GM19023 (cell line): ENCODE results near the gene RND2.
"Not testable (repeated sequence)": the region's sequence is repeated elsewhere in the genome, so short reads cannot be mapped to it uniquely, and the experiment has no call there.

ENCODE experiments used
- ATAC-seq: cut with Tn5 transposase; IDR thresholded peaks from one replicate; pipeline ENCODE4 v1.9.1; 2021; ENCODE audit warnings: mild to moderate bottlenecking, moderate library complexity; ENCODE audit not compliant: unreplicated experiment

The RND2 gene, protein sequence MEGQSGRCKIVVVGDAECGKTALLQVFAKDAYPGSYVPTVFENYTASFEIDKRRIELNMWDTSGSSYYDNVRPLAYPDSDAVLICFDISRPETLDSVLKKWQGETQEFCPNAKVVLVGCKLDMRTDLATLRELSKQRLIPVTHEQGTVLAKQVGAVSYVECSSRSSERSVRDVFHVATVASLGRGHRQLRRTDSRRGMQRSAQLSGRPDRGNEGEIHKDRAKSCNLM

DNA sequence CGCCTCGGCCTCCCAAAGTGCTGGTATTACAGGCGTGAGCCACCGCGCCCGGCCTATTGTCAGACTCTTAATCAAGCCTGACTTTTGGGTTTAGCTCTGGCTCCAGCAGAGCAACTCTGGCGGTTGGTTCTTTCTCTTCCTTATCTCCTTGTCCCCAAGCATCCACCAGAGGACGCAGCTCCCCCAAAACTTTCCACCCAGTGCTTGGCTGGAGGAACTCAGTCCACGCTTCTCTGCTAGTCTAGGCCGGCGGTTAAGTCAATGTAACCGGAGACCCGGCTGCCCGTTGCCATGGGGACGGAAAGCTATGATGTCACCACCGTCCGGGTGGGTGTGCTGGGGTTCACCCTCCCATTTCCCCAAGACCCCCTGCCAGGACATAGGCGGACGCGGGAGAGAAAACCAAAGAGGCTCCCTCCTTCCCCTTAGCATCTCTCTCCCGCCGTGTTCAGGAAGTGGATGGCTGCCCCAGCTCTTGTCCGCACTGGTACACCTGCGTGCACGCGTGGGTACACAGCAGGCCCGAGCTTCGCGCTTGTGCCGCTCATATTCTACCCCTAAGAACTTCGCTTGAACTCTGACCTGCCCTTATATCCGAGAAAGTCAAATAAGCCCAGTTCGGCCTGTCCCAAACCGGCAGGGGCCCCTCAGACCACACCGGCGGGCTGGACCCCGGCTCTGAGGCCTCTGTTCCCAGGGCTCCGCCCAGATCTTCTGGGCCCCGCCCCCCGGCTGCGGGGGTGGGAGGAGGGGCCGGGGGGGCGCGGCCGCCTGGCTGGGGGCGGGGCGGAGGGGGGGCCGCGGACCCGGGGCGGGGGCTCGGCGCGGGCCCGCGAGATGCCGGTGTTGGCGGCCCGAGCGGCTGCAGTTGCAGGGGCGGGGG lies at the start of gene RND2:
Gene RND2 (plus strand): TSS at position 825 of the 883 bp plus-strand sequence. CDS start 117 bp downstream, outside the sequence.
- ATAC-seq, result no peak

DNA sequence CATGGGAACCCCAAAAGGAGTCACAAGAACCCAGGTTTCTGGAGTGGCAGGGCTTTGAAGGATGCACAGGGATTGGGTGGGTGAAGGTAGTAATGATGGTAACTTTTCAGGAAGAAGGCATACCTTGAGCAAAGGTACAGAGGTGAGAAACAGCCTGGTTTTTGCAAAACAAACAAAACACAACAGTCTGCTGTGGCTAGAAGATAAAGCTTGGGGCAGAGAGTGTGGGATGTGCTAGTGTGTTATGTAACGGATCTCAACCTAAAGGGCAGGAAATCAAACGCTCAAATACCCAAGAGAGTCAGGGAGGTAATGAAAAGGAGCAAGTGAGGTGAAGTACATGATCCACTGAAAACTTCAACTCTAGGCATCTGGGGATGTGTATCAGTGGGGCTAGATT lies 49.8 kb upstream of the RND2 start:
- no peak for ATAC-seq

DNA sequence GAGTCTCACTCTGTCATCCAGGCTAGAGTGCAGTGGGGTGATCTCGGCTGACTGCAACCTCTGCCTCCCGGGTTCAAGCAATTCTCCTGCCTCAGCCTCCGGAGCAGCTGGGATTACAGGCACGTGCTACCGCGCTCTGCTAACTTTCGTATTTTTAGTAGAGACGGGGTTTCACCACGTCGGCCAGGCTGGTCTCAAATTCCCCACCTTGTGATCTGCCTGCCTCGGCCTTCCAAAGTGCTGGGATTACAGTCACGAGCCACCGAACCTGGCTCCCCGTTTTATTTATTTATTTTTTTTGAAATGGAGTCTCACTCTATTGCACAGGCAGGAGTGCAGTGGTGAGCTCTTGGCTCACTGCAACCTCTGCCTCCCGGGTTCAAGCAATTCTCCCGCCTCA lies 49.3 kb upstream of the RND2 start:
- ATAC-seq, result not testable (repeated sequence)

DNA sequence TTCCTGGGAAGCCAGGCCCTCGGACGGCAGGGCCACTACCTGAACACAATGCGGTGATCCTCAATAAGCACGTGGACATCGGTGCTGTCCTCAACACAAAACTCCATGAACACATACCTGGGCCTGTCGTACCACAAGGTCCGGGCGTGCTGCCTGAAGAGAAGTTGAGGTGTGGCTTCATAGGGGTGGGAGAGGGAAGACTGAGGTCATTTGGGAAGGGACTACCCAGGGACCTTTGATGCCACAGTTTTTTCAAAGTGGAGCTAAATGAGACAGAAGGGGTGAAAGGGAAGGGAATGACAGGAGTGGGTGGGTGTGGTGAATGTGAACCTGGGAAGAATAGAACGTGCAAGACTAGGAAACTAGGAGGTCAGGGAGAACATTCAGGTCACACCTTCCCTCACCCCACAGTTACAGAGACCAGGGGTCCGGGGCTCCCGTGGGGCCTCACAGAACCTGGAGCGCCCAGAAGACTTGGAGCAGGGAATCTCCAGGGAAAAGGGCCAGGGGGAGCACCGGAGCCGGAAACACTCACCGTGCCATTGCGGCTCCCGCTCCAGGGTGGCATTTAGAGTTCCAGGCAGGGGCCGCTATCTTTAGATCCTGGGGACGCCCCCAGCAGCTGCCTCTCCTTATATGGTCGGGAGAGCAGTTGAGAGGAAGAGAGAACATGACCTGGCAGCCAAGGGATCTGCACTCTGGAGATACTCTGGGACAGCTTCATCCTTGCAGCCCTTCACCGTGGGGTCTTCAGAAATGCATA lies 45.3 kb upstream of the RND2 start, which contains the start of gene PTGES3L:
Gene PTGES3L (minus strand): TSS at position 570 of the 763 bp plus-strand sequence. CDS start 27 bp downstream, at position 543.
- ATAC-seq, result peak; percentile 34

DNA sequence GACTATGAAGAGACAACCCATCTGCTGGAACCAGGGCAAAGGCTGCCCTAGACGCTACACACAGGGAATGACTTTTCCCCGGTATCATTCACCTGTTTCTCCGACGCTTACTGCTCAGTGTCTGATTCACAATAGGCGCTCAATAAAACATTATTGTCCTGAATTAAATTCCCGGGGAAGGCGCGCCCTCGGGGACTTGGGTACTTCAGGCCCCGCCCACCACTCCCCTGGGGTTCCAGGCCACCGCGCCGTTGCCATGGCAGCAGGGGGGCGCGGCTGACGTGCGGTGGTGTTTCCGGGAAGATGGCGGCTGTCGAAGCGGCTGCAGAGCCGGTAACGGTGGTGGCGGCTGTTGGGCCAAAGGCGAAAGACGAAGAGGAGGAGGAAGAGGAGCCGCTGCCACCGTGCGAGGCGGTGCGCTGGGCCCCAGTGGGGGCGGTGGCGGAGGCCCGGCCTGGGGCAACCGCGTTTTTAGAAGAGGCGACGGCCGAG lies 44.7 kb upstream of the RND2 start, which contains the start of gene RUNDC1:
Gene RUNDC1 (plus strand): TSS at position 292 of the 492 bp plus-strand sequence. CDS start 12 bp downstream, at position 304.
- peak; percentile 66 for ATAC-seq

DNA sequence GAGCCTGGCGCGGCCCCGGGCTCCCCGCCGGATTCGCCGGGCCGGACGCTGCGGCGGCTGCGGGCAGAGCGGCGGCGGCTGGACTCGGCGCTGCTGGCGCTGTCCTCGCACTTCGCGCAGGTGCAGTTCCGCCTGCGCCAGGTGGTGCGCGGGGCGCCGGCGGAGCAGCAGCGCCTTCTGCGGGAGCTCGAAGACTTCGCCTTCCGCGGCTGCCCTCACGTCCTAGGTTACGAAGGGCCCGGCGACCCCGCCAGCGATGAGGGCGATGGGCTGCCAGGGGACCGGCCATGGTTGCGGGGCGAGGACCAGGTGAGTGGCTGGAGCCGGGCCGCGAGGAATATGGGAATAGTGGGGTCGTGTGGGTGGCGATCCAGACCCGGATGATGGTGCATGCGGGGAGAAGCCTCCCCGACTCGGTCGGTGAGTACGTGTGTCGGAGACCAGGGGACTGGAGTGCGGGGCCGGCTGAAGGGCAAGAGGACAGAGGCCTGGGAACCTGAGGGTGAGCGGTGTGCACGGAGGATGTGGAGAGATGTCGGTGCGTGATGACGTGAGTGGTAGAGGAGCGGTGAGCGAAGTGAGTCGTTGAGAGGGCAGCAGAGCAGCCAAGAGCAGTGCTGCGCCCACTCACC lies 44.1 kb upstream of the RND2 start:
- ATAC-seq, result peak; percentile 54

DNA sequence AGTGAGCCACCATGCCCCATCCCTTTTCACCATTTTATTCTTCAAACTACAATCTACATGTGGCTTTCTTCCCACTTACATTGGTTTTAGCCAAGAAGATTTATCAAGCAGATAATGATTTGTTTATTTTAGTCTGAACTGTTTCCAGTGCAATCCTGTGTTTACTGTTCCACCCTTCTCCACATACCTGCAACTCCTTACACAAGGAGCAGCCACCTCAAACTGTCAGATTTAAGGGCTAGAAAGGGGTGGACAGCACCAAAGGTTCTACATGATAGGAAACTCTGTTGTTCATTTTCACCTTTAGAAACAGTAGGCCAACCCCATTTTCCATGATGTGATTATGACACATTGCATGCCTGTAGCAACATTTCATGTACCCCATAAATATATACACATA lies 42.8 kb upstream of the RND2 start:
- no peak for ATAC-seq

DNA sequence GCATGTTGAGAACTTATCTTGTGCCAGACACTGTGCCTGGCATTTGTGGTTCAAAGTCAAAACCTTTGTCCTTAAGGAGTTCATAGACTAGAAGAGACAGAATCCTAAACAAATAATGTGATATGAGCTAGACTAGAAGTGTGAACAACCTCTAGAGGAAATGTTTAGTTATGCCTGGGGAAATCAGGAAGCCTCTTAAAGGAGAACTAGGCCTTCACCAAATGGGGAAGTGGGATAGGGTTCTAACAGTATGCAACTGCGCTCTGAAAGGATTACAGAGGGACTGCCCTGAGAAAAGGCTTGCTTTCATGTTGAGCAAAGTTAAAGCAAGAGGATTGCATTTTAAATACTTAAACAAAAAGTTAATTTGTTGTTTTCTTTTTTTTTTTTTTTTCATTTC lies 39.8 kb upstream of the RND2 start:
- ATAC-seq, result no peak

DNA sequence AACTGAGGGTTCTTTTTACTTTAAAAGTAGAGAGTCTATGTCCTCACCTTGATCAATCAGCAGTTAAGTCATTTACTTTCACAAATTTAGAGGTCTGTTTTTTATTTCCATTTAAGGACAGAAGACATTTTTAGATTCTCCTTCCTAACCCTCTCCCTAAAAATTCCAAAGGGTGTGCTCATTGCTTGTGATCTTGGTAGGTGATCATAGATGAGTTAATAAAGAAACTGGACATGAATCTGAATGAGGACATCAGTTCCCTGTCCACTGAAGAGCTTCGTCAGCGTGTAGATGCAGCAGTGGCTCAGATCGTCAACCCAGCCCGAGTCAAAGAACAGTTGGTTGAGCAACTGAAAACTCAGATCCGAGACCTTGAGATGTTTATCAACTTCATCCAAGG lies 35.9 kb upstream of the RND2 start:
- no peak for ATAC-seq

DNA sequence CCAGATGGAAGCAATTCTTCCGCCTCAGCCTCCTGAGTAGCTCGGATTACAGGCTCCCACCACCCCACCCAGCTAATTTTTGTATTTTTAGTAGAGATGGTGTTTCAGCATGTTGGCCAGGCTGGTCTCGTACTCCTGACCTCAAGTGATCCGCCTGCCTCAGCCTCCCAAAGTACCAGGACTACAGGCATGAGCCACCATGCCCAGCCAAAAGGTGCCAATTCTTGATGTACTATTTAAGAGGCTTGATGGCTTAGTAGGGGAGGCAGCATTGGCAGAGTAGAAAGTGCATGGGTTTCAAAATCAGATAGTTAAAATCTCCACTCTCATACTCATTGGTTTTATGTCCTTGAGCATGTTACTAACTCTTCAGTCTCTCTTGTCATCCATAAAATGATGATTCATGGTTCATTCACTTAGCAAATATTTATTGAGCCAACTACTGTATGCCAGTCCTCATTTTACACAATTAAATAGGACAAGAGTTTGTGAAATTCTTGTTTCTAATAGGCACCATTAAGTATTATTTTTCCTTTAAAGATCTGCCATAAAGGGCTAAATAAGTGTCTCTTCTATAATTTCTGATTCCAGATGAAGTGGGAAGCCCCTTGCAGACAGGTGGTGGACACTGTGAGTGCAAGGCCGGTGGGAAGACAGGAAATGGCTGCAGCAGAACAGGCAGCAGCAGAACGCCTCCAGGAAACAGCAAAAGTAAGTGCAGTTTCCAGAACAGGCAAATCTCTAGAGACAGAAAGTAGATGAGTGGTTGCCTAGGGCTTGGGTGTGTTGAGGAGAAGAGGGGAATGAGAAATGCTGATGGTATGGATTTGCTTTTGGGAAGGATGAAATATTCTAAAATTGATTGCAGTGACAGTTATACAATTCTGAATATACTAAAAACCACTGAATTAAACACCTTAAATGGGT lies 35.0 kb upstream of the RND2 start:
- ATAC-seq, result no peak

DNA sequence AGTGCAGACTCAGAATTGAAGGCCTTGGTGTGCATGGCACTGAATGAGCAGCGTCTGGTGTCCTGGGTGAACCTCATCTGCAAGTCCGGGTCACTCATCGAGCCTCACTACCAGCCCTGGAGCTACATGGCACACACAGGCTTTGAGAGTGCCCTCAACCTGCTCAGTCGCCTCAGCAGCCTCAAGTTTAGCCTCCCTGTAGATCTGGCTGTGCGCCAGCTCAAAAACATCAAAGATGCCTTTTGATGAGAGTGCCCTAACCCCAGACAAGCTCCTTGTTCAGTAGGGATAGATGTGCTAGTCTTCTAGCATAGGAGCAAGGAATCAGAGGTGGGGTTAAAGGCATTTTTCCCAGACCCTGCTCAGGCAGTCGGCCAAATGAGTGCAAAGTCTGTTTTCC lies 33.6 kb upstream of the RND2 start:
- ATAC-seq, result no peak

DNA sequence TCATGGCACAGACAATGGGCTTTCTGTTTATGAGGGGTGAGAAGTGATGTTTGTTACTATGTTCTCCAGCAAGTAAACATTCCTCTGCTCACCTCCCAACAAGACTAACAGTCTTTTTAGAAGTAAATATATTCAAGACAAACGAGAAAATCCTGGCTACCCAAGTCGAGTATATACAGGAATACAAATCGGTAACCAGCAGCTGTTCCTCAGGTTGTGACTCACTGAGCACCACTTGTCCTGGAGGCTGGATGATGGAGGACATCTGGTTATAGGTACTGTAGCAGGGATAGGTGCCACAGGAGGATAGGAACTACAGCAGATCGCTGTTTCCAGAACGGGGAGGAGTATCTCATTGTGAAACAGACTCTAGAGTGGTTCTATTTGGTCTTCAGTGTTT lies 32.2 kb upstream of the RND2 start:
- ATAC-seq, result no peak

DNA sequence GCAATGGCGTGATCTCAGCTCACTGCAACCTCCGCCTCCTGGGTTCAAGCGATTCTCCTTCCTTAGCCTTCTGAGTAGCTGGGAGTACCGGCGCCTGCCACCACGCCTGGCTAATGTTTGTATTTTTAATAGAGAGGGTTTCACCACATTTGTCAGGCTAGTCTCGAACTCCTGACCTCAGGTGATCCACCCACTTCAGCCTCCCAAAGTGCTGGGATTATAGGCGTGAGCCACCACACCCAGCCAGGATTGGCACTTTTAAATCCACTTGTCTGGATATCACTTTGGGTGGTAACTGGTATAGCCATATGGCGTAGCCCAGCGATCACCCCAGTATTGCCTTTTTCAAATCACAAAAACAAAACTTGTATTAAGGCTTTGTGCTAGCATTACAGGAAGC lies 31.1 kb upstream of the RND2 start:
- not testable (repeated sequence) for ATAC-seq

DNA sequence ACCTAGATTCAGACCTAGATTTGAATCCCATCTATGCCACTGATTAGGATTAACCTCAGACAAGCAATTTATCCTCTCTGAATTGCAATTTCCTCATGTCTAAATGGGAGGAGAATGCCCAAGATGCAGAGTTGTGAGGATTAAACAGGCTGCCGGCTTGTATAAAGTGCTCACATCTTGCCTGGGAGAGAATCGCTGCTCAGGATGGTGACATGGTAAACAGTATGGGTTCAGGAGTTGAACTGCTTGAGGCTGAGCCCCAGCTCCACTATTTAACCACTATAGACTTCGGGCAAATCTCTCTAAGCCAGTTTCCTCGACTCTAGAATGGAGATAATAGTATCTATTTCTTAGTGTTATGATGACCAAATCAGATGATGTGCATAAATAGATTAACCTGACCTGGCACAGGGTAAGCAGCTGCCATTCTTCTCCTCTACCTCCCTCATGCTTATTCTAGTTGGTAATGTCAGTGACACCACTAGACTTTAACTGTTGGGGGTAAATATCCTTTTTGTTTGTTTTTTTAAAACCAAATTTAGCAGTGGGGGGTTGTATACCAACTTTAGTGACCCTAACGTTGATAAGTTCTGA lies 27.5 kb upstream of the RND2 start:
- no peak for ATAC-seq

DNA sequence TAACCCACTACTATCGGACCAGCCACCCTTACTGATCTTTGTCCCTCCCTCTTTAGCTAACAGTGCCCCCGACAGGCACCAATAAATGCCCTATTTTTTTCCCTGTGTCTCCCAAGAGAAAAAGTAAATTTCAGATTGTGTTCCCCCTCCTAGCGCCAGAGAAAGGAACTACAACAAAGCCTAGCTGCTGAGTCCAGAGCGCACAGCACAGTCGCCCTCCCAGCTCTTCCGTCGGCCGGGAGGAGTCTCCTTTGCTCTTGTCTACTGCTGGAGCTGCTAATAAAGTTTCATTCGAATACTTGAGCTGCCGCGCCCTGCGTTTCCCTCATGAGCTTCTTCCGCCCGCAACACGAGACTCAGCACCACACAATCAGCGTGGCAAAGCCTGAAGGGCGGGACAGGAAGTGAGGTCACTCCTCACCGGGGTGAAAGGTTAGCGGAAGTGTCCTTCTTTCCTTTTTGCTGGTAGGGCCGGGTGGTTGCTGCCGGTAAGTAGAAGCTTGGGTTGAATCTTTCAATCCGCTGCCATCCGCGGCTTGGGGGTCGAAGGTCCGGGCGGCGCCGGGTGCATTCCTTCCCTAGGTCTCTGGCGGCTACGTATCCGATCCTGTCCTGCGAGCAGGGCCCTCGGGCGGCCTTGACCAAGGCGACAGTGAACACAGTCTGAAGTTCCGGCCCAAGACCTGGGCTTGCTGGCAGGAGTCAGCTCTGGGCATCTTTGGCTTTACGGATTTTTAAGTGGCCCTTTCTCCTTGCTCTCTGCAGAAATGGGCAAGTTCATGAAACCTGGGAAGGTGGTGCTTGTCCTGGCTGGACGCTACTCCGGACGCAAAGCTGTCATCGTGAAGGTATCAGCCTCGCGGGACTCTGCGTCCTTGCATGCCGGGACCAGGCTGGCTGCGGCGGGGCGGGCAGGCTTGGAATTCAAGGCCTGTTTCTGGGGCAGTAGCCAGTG lies 26.8 kb upstream of the RND2 start, which contains the start of gene RPL27:
Gene RPL27 (plus strand): TSS at position 436 of the 955 bp plus-strand sequence. CDS start 332 bp downstream, at position 768.
- ATAC-seq, result peak; percentile 92

DNA sequence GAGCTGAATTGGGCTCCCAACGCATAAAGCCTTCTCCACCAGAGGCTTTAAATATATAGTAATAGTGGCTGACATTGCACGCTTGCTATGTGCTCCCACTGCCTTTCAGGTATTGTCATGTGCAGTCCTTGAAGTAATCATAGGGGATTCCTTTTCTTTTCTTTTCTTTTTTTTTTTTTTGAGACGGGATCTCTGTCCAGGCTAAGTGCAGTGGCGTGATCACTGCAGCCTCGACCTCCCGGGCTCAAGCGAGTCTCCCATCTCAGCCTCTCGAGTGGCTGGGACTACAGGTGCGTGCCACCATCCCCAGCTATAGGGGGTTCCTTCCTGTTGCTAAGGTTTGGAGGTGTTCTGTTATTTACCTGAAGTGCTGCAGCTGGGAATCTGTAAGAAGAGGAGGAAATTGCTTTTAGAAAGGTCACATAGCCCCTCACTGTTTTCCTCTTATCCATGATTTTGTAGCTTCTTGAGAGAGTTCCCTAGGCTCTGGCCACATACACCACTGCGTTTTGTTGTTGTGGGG lies 26.0 kb upstream of the RND2 start:
- ATAC-seq, result no peak

DNA sequence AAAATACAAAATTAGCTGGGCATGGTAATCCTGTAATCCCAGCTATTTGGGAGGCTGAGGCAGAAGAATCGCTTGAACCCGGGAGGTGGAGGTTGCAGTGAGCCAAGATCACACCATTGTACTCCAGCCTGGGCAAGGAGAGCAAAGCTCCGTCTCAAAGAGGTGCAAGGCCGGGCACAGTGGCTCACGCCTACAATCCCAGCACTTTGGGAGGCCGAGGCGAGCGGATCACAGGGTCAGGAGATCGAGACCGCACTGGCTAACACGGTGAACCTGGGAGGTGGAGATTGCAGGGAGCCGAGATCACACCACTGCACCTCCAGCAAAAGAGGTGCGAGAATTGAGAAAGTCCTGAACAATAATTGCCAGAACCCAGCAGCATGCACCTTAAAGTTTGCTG lies 24.1 kb upstream of the RND2 start:
- ATAC-seq, result not testable (repeated sequence)
